ENCODE results near the gene FUOM. TPM values are rescaled to one million over a fixed set of nuclear protein-coding genes. Genes with fewer than 3 reads are reported as not detected.
A peak's percentile ranks its signal among the peaks of the same experiment; 100 is the strongest.

Gene FUOM
- total and polyA plus RNA-seq, 2 experiments from 2014 or later, result 30.8 to 33.9 TPM

DNA sequence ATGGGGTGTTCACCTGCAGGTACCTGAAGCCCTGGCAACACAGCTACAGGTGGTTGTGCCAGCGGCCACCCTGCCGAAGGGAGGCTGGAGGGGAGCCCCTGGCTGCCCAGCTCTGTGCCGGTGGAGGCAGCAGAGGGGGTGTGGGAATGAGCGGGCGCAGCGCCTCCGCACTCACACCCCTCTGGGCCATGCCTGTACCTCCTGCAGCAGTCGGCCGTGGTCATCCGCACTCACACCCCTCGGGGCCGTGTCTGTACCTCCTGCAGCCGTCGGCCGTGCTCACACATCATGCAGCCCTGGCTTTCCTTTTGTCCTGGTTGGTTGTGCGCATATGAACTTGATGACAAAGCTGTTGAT, 47.4 kb downstream of the FUOM start (continued):
- TF ChIP-seq, protein P1, sequence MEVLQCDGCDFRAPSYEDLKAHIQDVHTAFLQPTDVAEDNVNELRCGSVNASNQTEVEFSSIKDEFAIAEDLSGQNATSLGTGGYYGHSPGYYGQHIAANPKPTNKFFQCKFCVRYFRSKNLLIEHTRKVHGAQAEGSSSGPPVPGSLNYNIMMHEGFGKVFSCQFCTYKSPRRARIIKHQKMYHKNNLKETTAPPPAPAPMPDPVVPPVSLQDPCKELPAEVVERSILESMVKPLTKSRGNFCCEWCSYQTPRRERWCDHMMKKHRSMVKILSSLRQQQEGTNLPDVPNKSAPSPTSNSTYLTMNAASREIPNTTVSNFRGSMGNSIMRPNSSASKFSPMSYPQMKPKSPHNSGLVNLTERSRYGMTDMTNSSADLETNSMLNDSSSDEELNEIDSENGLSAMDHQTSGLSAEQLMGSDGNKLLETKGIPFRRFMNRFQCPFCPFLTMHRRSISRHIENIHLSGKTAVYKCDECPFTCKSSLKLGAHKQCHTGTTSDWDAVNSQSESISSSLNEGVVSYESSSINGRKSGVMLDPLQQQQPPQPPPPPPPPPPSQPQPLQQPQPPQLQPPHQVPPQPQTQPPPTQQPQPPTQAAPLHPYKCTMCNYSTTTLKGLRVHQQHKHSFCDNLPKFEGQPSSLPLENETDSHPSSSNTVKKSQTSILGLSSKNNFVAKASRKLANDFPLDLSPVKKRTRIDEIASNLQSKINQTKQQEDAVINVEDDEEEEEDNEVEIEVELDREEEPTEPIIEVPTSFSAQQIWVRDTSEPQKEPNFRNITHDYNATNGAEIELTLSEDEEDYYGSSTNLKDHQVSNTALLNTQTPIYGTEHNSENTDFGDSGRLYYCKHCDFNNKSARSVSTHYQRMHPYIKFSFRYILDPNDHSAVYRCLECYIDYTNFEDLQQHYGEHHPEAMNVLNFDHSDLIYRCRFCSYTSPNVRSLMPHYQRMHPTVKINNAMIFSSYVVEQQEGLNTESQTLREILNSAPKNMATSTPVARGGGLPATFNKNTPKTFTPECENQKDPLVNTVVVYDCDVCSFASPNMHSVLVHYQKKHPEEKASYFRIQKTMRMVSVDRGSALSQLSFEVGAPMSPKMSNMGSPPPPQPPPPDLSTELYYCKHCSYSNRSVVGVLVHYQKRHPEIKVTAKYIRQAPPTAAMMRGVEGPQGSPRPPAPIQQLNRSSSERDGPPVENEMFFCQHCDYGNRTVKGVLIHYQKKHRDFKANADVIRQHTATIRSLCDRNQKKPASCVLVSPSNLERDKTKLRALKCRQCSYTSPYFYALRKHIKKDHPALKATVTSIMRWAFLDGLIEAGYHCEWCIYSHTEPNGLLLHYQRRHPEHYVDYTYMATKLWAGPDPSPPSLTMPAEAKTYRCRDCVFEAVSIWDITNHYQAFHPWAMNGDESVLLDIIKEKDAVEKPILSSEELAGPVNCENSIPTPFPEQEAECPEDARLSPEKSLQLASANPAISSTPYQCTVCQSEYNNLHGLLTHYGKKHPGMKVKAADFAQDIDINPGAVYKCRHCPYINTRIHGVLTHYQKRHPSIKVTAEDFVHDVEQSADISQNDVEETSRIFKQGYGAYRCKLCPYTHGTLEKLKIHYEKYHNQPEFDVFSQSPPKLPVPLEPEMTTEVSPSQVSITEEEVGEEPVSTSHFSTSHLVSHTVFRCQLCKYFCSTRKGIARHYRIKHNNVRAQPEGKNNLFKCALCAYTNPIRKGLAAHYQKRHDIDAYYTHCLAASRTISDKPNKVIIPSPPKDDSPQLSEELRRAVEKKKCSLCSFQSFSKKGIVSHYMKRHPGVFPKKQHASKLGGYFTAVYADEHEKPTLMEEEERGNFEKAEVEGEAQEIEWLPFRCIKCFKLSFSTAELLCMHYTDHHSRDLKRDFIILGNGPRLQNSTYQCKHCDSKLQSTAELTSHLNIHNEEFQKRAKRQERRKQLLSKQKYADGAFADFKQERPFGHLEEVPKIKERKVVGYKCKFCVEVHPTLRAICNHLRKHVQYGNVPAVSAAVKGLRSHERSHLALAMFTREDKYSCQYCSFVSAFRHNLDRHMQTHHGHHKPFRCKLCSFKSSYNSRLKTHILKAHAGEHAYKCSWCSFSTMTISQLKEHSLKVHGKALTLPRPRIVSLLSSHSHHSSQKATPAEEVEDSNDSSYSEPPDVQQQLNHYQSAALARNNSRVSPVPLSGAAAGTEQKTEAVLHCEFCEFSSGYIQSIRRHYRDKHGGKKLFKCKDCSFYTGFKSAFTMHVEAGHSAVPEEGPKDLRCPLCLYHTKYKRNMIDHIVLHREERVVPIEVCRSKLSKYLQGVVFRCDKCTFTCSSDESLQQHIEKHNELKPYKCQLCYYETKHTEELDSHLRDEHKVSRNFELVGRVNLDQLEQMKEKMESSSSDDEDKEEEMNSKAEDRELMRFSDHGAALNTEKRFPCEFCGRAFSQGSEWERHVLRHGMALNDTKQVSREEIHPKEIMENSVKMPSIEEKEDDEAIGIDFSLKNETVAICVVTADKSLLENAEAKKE (CRISPR knock-in tag; IDR thresholded peaks at IDR 0.05), result no peak

DNA sequence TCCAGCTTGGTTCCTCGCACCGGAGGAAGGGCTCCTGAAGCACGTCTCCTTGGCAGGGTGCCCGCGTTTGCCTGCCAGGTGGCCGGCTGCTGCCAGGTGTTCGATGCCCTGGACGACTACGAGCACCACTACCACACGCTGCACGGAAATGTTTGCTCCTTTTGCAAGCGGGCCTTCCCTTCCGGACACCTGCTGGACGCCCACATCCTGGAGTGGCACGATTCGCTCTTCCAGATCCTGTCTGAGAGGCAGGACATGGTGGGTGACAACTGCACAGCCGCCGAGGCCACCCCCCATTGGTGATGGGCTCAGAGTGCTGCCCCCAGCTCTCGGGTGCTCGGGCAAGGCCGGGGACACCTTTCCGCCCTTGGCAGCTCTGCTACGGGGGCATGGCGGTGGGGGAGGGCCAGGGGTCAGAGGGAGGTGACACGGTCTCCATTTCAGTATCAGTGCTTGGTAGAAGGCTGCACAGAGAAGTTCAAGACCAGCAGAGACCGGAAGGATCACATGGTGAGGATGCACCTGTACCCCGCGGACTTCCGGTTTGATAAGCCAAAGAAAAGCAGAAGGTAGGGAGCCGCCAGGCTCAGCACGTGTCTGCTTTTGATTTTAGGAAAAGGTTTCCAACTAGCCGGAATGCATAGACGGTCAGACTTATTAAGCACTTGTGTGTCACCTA, 48.0 kb downstream of the FUOM start:
- Histone ChIP-seq H3K4me2 (peak overlapping the region; percentile 100), H3K4me3 (peak overlapping the region; percentile 98; the same call in 1 of the 2 replicates), H3K79me2 (replicated peaks; ENCODE audit: insufficient read depth) (peaks cover 32% of the 10 kb centered on the region), H3K27me3 (ENCODE audit: insufficient read depth) (no peaks in the 10 kb centered on the region), H3K36me3 (ENCODE audit: insufficient read depth) (peaks cover 5% of the 10 kb centered on the region; the same call in 1 of the 2 replicates), H4K20me1 (replicated peaks; ENCODE audit: insufficient read depth) (peaks cover 14% of the 10 kb centered on the region), H3K27ac (ENCODE audit: low read depth) (peak overlapping the region; percentile 19; the same call in 1 of the 2 replicates), H3K9me2 (ENCODE audit: insufficient read depth) (no peaks in the 10 kb centered on the region), H3F3A (replicated peaks; ENCODE audit: low read depth) (peaks cover 18% of the 10 kb centered on the region), H2AFZ (no peak overlapping the region), H3K4me1 (ENCODE audit: insufficient read depth) (peaks cover 10% of the 10 kb centered on the region; the same call in 1 of the 2 replicates)
- Mint-ChIP-seq H3K9me3 (peaks cover 2% of the 10 kb centered on the region; the same call in 2 of the 3 replicates), H3K27ac (no peak overlapping the region), H3K4me3 (peak overlapping the region; percentile 72), H3K4me1 (peaks cover 4% of the 10 kb centered on the region), H3K36me3 (ENCODE audit: low read depth) (peaks cover 22% of the 10 kb centered on the region), H3K27me3 (ENCODE audit: insufficient read depth, low read depth, poor library complexity) (peaks cover 8% of the 10 kb centered on the region)
- DNase-seq (ENCODE audit: low spot score) (no peak), ATAC-seq (no peak)
- TF ChIP-seq POLR2AphosphoS5 (IDR thresholded peaks at IDR 0.05; ENCODE audit: low read depth), result no peak
- TF ChIP-seq ZNF331 (CRISPR knock-in tag; IDR thresholded peaks at IDR 0.05; ENCODE audit: low read depth), result no peak
- no peak for TF ChIP-seq CREB1 (CRISPR knock-in tag; IDR thresholded peaks at IDR 0.05; ENCODE audit: low read depth)
- TF ChIP-seq, protein P2, sequence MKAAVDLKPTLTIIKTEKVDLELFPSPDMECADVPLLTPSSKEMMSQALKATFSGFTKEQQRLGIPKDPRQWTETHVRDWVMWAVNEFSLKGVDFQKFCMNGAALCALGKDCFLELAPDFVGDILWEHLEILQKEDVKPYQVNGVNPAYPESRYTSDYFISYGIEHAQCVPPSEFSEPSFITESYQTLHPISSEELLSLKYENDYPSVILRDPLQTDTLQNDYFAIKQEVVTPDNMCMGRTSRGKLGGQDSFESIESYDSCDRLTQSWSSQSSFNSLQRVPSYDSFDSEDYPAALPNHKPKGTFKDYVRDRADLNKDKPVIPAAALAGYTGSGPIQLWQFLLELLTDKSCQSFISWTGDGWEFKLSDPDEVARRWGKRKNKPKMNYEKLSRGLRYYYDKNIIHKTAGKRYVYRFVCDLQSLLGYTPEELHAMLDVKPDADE (IDR thresholded peaks at IDR 0.05), result no peak
- no peak for TF ChIP-seq EZH2phosphoT487 (IDR thresholded peaks at IDR 0.05; ENCODE audit: unreplicated experiment)

All from GM23338 (cell line).